GM23338 (cell line): ENCODE data around the gene PTPA. TPM values are rescaled to one million over a fixed set of nuclear protein-coding genes. Genes with fewer than 3 reads are reported as not detected.

ENCODE experiments used
- ATAC-seq: fragments of 200-7000 bp; cut with Tn5 transposase; 3 replicates; pipeline ENCODE4 v1.9.1; 2020
- DNase-seq: peaks from one replicate; pipeline ENCODE4 v3.0.0-alpha.2; 2015; ENCODE audit warnings: low spot score
- H2AFZ ChIP-seq: fragments of 200-600 bp; sonication (generic); 2 replicates; pipeline ENCODE4 v1.8.0; 2016; ENCODE audit warnings: antibody characterized with exemption, mild to moderate bottlenecking, moderate library complexity
- H3F3A ChIP-seq: fragments of 200-600 bp; sonication (generic); replicated peaks from 2 replicates; pipeline ENCODE4 v1.8.0; 2017; ENCODE audit warnings: antibody characterized with exemption, mixed run types, low read depth
- H3K27ac ChIP-seq: fragments of 200-600 bp; sonication (generic); 2 replicates; pipeline ENCODE4 v1.6.1; 2016; ENCODE audit warnings: low read depth
- H3K27me3 ChIP-seq: fragments of 200-600 bp; sonication (generic); 2 replicates; pipeline ENCODE4 v1.8.0; 2016; ENCODE audit warnings: mild to moderate bottlenecking, mixed run types, moderate library complexity; ENCODE audit not compliant: insufficient read depth
- H3K36me3 ChIP-seq: fragments of 200-600 bp; sonication (generic); 2 replicates; pipeline ENCODE4 v1.8.0; 2016; ENCODE audit warnings: mild to moderate bottlenecking; ENCODE audit not compliant: insufficient read depth
- H3K4me1 ChIP-seq: fragments of 200-600 bp; sonication (generic); 2 replicates; pipeline ENCODE4 v1.8.0; 2016; ENCODE audit warnings: mild to moderate bottlenecking, moderate library complexity; ENCODE audit not compliant: insufficient read depth
- H3K4me2 ChIP-seq: fragments of 200-600 bp; sonication (generic); 2 replicates; pipeline ENCODE4 v1.7.1; 2017; ENCODE audit warnings: mixed run types
- H3K4me3 ChIP-seq: fragments of 200-600 bp; sonication (generic); 2 replicates; pipeline ENCODE4 v1.6.1; 2016; ENCODE audit warnings: mixed run types
- H3K79me2 ChIP-seq: fragments of 200-600 bp; sonication (generic); replicated peaks from 2 replicates; pipeline ENCODE4 v1.8.0; 2017; ENCODE audit warnings: mild to moderate bottlenecking; ENCODE audit not compliant: insufficient read depth
- H3K9me2 ChIP-seq: fragments of 200-600 bp; sonication (generic); 2 replicates; pipeline ENCODE4 v1.8.0; 2017; ENCODE audit not compliant: insufficient read depth
- H4K20me1 ChIP-seq: fragments of 200-600 bp; sonication (generic); replicated peaks from 2 replicates; pipeline ENCODE4 v1.8.0; 2017; ENCODE audit warnings: mild to moderate bottlenecking; ENCODE audit not compliant: insufficient read depth
- H3K27ac Mint-ChIP-seq: 2 replicates; pipeline ENCODE4 v1.8.0; 2020; ENCODE audit warnings: inconsistent platforms, mild to moderate bottlenecking, moderate library complexity, mixed read lengths
- H3K27me3 Mint-ChIP-seq: 3 replicates; pipeline ENCODE4 v1.8.0; 2022; ENCODE audit warnings: low read depth, mild to moderate bottlenecking, moderate library complexity, mixed read lengths, inconsistent platforms; ENCODE audit not compliant: insufficient read depth, poor library complexity
- H3K36me3 Mint-ChIP-seq: 3 replicates; pipeline ENCODE4 v1.8.0; 2021; ENCODE audit warnings: low read depth, mild to moderate bottlenecking, inconsistent platforms, moderate library complexity, mixed read lengths
- H3K4me1 Mint-ChIP-seq: 3 replicates; pipeline ENCODE4 v1.8.0; 2020; ENCODE audit warnings: mild to moderate bottlenecking, inconsistent platforms, mixed read lengths
- H3K4me3 Mint-ChIP-seq: 3 replicates; pipeline ENCODE4 v1.8.0; 2021; ENCODE audit warnings: moderate library complexity, mild to moderate bottlenecking, inconsistent platforms, mixed read lengths
- H3K9me3 Mint-ChIP-seq: 3 replicates; pipeline ENCODE4 v1.8.0; 2020; ENCODE audit warnings: moderate library complexity, mild to moderate bottlenecking, inconsistent platforms, mixed read lengths
- CREB1 ChIP-seq: fragments of 250-450 bp; sonication (Bioruptor Pico); IDR thresholded peaks from 2 replicates; pipeline ENCODE4 v1.5.0; 2020; ENCODE audit warnings: low read depth, mild to moderate bottlenecking, moderate library complexity
- EZH2 ChIP-seq: fragments of 200-600 bp; sonication (generic); IDR thresholded peaks from one replicate; pipeline ENCODE4 v1.8.0; 2017; ENCODE audit warnings: antibody characterized with exemption, mild to moderate bottlenecking, low read depth; ENCODE audit not compliant: unreplicated experiment
- EZH2phosphoT487 ChIP-seq: fragments of 200-600 bp; sonication (generic); IDR thresholded peaks from one replicate; pipeline ENCODE4 v1.8.1; 2018; ENCODE audit warnings: antibody characterized with exemption; ENCODE audit not compliant: unreplicated experiment
- JUNB ChIP-seq: IDR thresholded peaks from one replicate; pipeline ENCODE4 v1.6.1; 2016; ENCODE audit warnings: antibody characterized with exemption; ENCODE audit not compliant: unreplicated experiment
- NANOG ChIP-seq: IDR thresholded peaks from 2 replicates; pipeline ENCODE4 v1.6.1; 2016; ENCODE audit warnings: antibody characterized with exemption, borderline replicate concordance
- POLR2AphosphoS5 ChIP-seq: IDR thresholded peaks from 2 replicates; pipeline ENCODE4 v1.6.1; 2016; ENCODE audit warnings: antibody characterized with exemption, low read depth
- ZNF331 ChIP-seq: fragments of 250-450 bp; sonication (Bioruptor Pico); IDR thresholded peaks from 2 replicates; pipeline ENCODE4 v1.5.0; 2020; ENCODE audit warnings: low read depth, mild to moderate bottlenecking, moderate library complexity
- polyA plus RNA-seq: library from polyadenylated mRNA; unstranded; fragments of >200 nt; fragmentation: Nextera tagmentation; extraction: Ambion mirVana; gene quantifications from 2 replicates; pipeline ENCODE4 v1.2.1, GENCODE V29; 2016
- total RNA-seq: library from RNA; depleted of rRNA; stranded (reverse); fragments of >200 nt; shearing (Covaris generic); gene quantifications from 2 replicates; pipeline ENCODE4 v1.2.3, GENCODE V29; 2014
- TF ChIP-seq, protein P1 (sequence below), 2 experiments: fragments of 200-600 bp in 1 of 2; sonication (generic) in 1 of 2; conservative IDR thresholded peaks; 2 replicates each; pipeline versions ENCODE4 v1.5.1 to v1.6.1; 2016 to 2017; ENCODE audit warnings: antibody characterized with exemption in 2 of 2, low read depth in 2 of 2, mild to moderate bottlenecking in 2 of 2, moderate library complexity in 1 of 2

The PTPA gene
- total and polyA plus RNA-seq, 2 experiments from 2014 or later: 53.9 to 122 TPM

GRCh38 chr9:129139233-129139992, 28.2 kb downstream of the PTPA start:
- peaks cover 58% of the 10 kb centered on the region for H3K4me1 Mint-ChIP-seq
- H3K27ac Mint-ChIP-seq: peak overlapping the region; percentile 98
- Histone ChIP-seq H3K27ac (peak overlapping the region; percentile 100), H3K4me3 (peak overlapping the region; percentile 57), H3K27me3 (no peaks in the 10 kb centered on the region), H3K4me1 (peaks cover 41% of the 10 kb centered on the region), H3K79me2 (peaks cover 8% of the 10 kb centered on the region), H2AFZ (no peak overlapping the region), H3K4me2 (peak overlapping the region; percentile 86), H3F3A (peaks cover 6% of the 10 kb centered on the region), H3K36me3 (peaks cover 10% of the 10 kb centered on the region), H3K9me2 (no peaks in the 10 kb centered on the region), H4K20me1 (no peaks in the 10 kb centered on the region)
- H3K9me3 Mint-ChIP-seq: no peaks in the 10 kb centered on the region
- peak; percentile 92 for DNase-seq
- TF ChIP-seq EZH2phosphoT487: no peak
- TF ChIP-seq, protein P1, sequence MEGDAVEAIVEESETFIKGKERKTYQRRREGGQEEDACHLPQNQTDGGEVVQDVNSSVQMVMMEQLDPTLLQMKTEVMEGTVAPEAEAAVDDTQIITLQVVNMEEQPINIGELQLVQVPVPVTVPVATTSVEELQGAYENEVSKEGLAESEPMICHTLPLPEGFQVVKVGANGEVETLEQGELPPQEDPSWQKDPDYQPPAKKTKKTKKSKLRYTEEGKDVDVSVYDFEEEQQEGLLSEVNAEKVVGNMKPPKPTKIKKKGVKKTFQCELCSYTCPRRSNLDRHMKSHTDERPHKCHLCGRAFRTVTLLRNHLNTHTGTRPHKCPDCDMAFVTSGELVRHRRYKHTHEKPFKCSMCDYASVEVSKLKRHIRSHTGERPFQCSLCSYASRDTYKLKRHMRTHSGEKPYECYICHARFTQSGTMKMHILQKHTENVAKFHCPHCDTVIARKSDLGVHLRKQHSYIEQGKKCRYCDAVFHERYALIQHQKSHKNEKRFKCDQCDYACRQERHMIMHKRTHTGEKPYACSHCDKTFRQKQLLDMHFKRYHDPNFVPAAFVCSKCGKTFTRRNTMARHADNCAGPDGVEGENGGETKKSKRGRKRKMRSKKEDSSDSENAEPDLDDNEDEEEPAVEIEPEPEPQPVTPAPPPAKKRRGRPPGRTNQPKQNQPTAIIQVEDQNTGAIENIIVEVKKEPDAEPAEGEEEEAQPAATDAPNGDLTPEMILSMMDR (conservative IDR thresholded peaks at IDR 0.05; ENCODE audit: low read depth in 2 of 2): peak; percentile 96 to 98
- H3K27me3 Mint-ChIP-seq: peaks cover 38% of the 10 kb centered on the region
- peak overlapping the region; percentile 73 for H3K4me3 Mint-ChIP-seq
- peaks cover 48% of the 10 kb centered on the region for H3K36me3 Mint-ChIP-seq
- ATAC-seq: peak; percentile 49

DNA sequence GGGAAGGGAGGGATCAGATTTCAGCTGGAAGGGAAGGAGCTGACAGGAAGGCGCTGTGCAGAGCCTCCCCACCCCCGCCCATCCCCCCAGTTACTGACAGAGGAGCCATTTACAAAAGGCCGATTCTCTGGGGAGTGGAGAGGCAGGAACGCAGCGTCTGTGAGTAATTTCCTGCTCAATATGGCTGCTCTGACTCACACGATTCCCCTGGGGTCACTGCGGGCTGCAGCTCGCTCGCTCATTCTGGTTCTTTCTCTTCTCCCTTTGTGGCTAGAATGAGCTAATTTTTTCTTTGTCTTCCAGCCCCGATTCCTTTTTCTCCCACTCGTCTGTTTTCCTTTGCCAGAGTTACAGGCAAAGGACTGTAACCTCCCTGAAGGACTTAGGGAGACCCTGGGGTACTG, 28.8 kb downstream of the PTPA start:
- DNase-seq (peak; percentile 98), ATAC-seq (peak; percentile 67)
- peaks cover 41% of the 10 kb centered on the region for H3K4me1 ChIP-seq
- no peak overlapping the region for H2AFZ ChIP-seq
- H3K27ac ChIP-seq: peak overlapping the region; percentile 100
- peak overlapping the region; percentile 86 for H3K4me2 ChIP-seq
- Mint-ChIP-seq H3K36me3 (peaks cover 45% of the 10 kb centered on the region), H3K27ac (peak overlapping the region; percentile 98), H3K4me3 (peak overlapping the region; percentile 73), H3K4me1 (peaks cover 59% of the 10 kb centered on the region), H3K27me3 (peaks cover 39% of the 10 kb centered on the region), H3K9me3 (no peaks in the 10 kb centered on the region)
- no peaks in the 10 kb centered on the region for H3K27me3 ChIP-seq
- peaks cover 6% of the 10 kb centered on the region for H3F3A ChIP-seq
- no peaks in the 10 kb centered on the region for H3K9me2 ChIP-seq
- peaks cover 8% of the 10 kb centered on the region for H3K79me2 ChIP-seq
- peak overlapping the region; percentile 57 for H3K4me3 ChIP-seq
- peaks cover 10% of the 10 kb centered on the region for H3K36me3 ChIP-seq
- H4K20me1 ChIP-seq: no peaks in the 10 kb centered on the region
- TF ChIP-seq POLR2AphosphoS5 (peak; percentile 72), EZH2 (no peak), ZNF331 (CRISPR knock-in tag) (peak; percentile 89), JUNB (no peak), EZH2phosphoT487 (no peak), CREB1 (CRISPR knock-in tag) (peak; percentile 65; the same call in 1 of the 2 replicates), NANOG (peak; percentile 41; the same call in 1 of the 2 replicates)
